ENCODE results near the gene SAA1.
"Not testable (repeated sequence)": the region's sequence is repeated elsewhere in the genome, so short reads cannot be mapped to it uniquely, and the experiment has no call there.

Gene SAA1

GRCh38 chr11:18243783-18244362, 22.2 kb upstream of the SAA1 start:
- no peak for TF ChIP-seq JUND (IDR thresholded peaks at IDR 0.05; ENCODE audit: low read depth)
- peak; percentile 15 to 76 for DNase-seq (ENCODE audit: low read depth in 1 of 2, low spot score in 1 of 2)

GRCh38 chr11:18245396-18245795, 20.7 kb upstream of the SAA1 start:
- in situ Hi-C loops (cut with HindIII; ENCODE audit: low pct_unique_long_range_greater_than_20kb, low sequenced_read_pairs), result no loop called here
- DNase-seq (ENCODE audit: low read depth in 1 of 2, low spot score in 1 of 2), result no peak
- TF ChIP-seq JUND (IDR thresholded peaks at IDR 0.05; ENCODE audit: low read depth), result no peak

More at GRCh38 chr11:18243783-18244362, 22.2 kb upstream of the SAA1 start:
- in situ Hi-C loops (cut with HindIII; ENCODE audit: low pct_unique_long_range_greater_than_20kb, low sequenced_read_pairs), result no loop called here

GRCh38 chr11:18246379-18247190, 19.5 kb upstream of the SAA1 start:
- DNase-seq (ENCODE audit: low read depth in 1 of 2, low spot score in 1 of 2); in situ Hi-C loops (cut with HindIII; ENCODE audit: low pct_unique_long_range_greater_than_20kb, low sequenced_read_pairs): not testable (repeated sequence)

GRCh38 chr11:18247191-18247581, 18.9 kb upstream of the SAA1 start:
- DNase-seq (ENCODE audit: low read depth in 1 of 2, low spot score in 1 of 2); in situ Hi-C loops (cut with HindIII; ENCODE audit: low pct_unique_long_range_greater_than_20kb, low sequenced_read_pairs): not testable (repeated sequence)

GRCh38 chr11:18248561-18248960, 17.5 kb upstream of the SAA1 start, which contains the start of gene SAA2:
TSS of gene SAA2 (minus strand) at chr11:18248668. CDS start at chr11:18248011, 657 bp downstream.
- no peak for DNase-seq (ENCODE audit: low read depth in 1 of 2, low spot score in 1 of 2)
- in situ Hi-C loops (cut with HindIII; ENCODE audit: low pct_unique_long_range_greater_than_20kb, low sequenced_read_pairs), result no loop called here

GRCh38 chr11:18253233-18253632, 12.8 kb upstream of the SAA1 start:
- no peak for TF ChIP-seq JUND (IDR thresholded peaks at IDR 0.05; ENCODE audit: low read depth)
- in situ Hi-C loops (cut with HindIII; ENCODE audit: low pct_unique_long_range_greater_than_20kb, low sequenced_read_pairs), result no loop called here
- peak in 1 of 2 experiments; percentile 6 for DNase-seq (ENCODE audit: low read depth in 1 of 2, low spot score in 1 of 2)

More at GRCh38 chr11:18248561-18248960, 17.5 kb upstream of the SAA1 start, which contains the start of gene SAA2:
- TF ChIP-seq JUND (IDR thresholded peaks at IDR 0.05; ENCODE audit: low read depth), result no peak

GRCh38 chr11:18253778-18254338, 12.2 kb upstream of the SAA1 start:
- no peak for DNase-seq (ENCODE audit: low read depth in 1 of 2, low spot score in 1 of 2)
- no peak for TF ChIP-seq JUND (IDR thresholded peaks at IDR 0.05; ENCODE audit: low read depth)
- in situ Hi-C loops (cut with HindIII; ENCODE audit: low pct_unique_long_range_greater_than_20kb, low sequenced_read_pairs), result no loop called here

GRCh38 chr11:18254781-18255361, 11.2 kb upstream of the SAA1 start:
- no peak for TF ChIP-seq JUND (IDR thresholded peaks at IDR 0.05; ENCODE audit: low read depth)
- DNase-seq (ENCODE audit: low read depth in 1 of 2, low spot score in 1 of 2), result no peak
- in situ Hi-C loops (cut with HindIII; ENCODE audit: low pct_unique_long_range_greater_than_20kb, low sequenced_read_pairs), result no loop called here

GRCh38 chr11:18259259-18259658, 6.8 kb upstream of the SAA1 start:
- no peak for TF ChIP-seq JUND (IDR thresholded peaks at IDR 0.05; ENCODE audit: low read depth)
- in situ Hi-C loops (cut with HindIII; ENCODE audit: low pct_unique_long_range_greater_than_20kb, low sequenced_read_pairs), result no loop called here
- DNase-seq (ENCODE audit: low read depth in 1 of 2, low spot score in 1 of 2), result no peak

GRCh38 chr11:18261721-18262120, 4.3 kb upstream of the SAA1 start:
- no peak for DNase-seq (ENCODE audit: low read depth in 1 of 2, low spot score in 1 of 2)
- TF ChIP-seq JUND (IDR thresholded peaks at IDR 0.05; ENCODE audit: low read depth), result no peak
- in situ Hi-C loops (cut with HindIII; ENCODE audit: low pct_unique_long_range_greater_than_20kb, low sequenced_read_pairs), result no loop called here

GRCh38 chr11:18262681-18263350, 3.2 kb upstream of the SAA1 start:
- in situ Hi-C loops (cut with HindIII; ENCODE audit: low pct_unique_long_range_greater_than_20kb, low sequenced_read_pairs); DNase-seq (ENCODE audit: low read depth in 1 of 2, low spot score in 1 of 2): not testable (repeated sequence)

- no peak for TF ChIP-seq JUND (IDR thresholded peaks at IDR 0.05; ENCODE audit: low read depth)
- DNase-seq (ENCODE audit: low read depth in 1 of 2, low spot score in 1 of 2), result no peak
These were observed 2.0 kb upstream of the SAA1 start for GRCh38 chr11:18264035-18264434.

More at GRCh38 chr11:18264035-18264434, 2.0 kb upstream of the SAA1 start:
- in situ Hi-C loops (cut with HindIII; ENCODE audit: low pct_unique_long_range_greater_than_20kb, low sequenced_read_pairs), result no loop called here

Data from T47D (cell line).